PC-9 (cell line): ENCODE results near the gene EGFR.

Experiments
- EZH2 ChIP-seq: fragments of 200-600 bp; sonication (generic); IDR thresholded peaks from 2 replicates; pipeline ENCODE4 v1.8.0; 2017; ENCODE audit warnings: antibody characterized with exemption, low read depth
- TF ChIP-seq, protein P1 (sequence below): fragments of 200-600 bp; sonication (generic); conservative IDR thresholded peaks from 2 replicates; pipeline ENCODE4 v1.6.1; 2017; ENCODE audit warnings: mixed run types, antibody characterized with exemption, mild to moderate bottlenecking, moderate library complexity

DNA sequence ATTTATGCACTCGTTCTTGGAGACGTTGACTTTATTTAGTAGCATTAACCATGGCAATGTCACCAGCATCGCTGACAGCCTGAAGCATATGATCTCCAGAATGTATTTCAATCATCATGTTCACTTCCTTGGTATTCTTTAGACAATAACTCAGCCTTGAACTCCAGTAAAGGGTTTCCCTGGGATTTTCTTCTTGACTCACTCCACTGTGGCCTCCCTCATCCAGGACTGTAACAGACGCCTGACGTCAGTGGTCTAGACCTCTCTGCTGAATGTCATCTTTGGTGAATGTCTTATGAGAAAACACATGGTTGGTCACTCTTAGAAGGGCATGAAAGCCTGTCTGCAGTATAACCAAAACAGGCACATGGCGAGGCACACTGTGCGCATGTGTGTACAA lies 64.4 kb downstream of the EGFR start:
- TF ChIP-seq, protein P1, sequence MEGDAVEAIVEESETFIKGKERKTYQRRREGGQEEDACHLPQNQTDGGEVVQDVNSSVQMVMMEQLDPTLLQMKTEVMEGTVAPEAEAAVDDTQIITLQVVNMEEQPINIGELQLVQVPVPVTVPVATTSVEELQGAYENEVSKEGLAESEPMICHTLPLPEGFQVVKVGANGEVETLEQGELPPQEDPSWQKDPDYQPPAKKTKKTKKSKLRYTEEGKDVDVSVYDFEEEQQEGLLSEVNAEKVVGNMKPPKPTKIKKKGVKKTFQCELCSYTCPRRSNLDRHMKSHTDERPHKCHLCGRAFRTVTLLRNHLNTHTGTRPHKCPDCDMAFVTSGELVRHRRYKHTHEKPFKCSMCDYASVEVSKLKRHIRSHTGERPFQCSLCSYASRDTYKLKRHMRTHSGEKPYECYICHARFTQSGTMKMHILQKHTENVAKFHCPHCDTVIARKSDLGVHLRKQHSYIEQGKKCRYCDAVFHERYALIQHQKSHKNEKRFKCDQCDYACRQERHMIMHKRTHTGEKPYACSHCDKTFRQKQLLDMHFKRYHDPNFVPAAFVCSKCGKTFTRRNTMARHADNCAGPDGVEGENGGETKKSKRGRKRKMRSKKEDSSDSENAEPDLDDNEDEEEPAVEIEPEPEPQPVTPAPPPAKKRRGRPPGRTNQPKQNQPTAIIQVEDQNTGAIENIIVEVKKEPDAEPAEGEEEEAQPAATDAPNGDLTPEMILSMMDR = no peak
- TF ChIP-seq EZH2 = no peak
